HEK293 (cell line): ENCODE results near the gene THY1.

Experiments
- BCL11A ChIP-seq: fragments of 450-650 bp; formaldehyde crosslinking; IDR thresholded peaks from 2 replicates; pipeline ENCODE4 v1.5.1; 2016; ENCODE audit warnings: low read depth, missing biosample characterization, missing genetic modification characterization
- SETDB1 ChIP-seq: IDR thresholded peaks from one replicate; pipeline ENCODE4 v1.6.1; 2017; ENCODE audit warnings: mild to moderate bottlenecking, low read length, moderate library complexity, mixed read lengths; ENCODE audit not compliant: insufficient read length
- ZNF112 ChIP-seq: fragments of 450-650 bp; formaldehyde crosslinking; IDR thresholded peaks from 2 replicates; pipeline ENCODE4 v1.5.0; 2017; ENCODE audit warnings: missing biosample characterization, missing genetic modification characterization
- ZNF140 ChIP-seq: fragments of 450-650 bp; formaldehyde crosslinking; IDR thresholded peaks from 2 replicates; pipeline ENCODE4 v1.5.1; 2016; ENCODE audit warnings: missing biosample characterization, missing genetic modification characterization
- ZNF426 ChIP-seq: fragments of 450-650 bp; formaldehyde crosslinking; IDR thresholded peaks from 2 replicates; pipeline ENCODE4 v1.5.1; 2017; ENCODE audit warnings: missing biosample characterization, missing genetic modification characterization, mild to moderate bottlenecking, inconsistent platforms, moderate library complexity
- ZNF433 ChIP-seq: fragments of 450-650 bp; formaldehyde crosslinking; IDR thresholded peaks from 2 replicates; pipeline ENCODE4 v1.5.1; 2016; ENCODE audit warnings: missing biosample characterization, missing genetic modification characterization, low read depth
- TF ChIP-seq, protein P1 (sequence below): fragments of 450-650 bp; formaldehyde crosslinking; IDR thresholded peaks from 2 replicates; pipeline ENCODE4 v1.5.1; 2016; ENCODE audit warnings: missing biosample characterization, missing genetic modification characterization
- TF ChIP-seq, protein P2 (sequence below): fragments of 450-650 bp; formaldehyde crosslinking; IDR thresholded peaks from 2 replicates; pipeline ENCODE4 v1.5.1; 2016; ENCODE audit warnings: missing biosample characterization, missing genetic modification characterization, low read depth
- TF ChIP-seq, protein P3 (sequence below): fragments of 450-650 bp; formaldehyde crosslinking; IDR thresholded peaks from 2 replicates; pipeline ENCODE4 v1.5.1; 2016; ENCODE audit warnings: missing biosample characterization, missing genetic modification characterization
- TF ChIP-seq, protein P4 (sequence below): fragments of 450-650 bp; formaldehyde crosslinking; IDR thresholded peaks from 2 replicates; pipeline ENCODE4 v1.5.1; 2016; ENCODE audit warnings: missing biosample characterization, missing genetic modification characterization

DNA sequence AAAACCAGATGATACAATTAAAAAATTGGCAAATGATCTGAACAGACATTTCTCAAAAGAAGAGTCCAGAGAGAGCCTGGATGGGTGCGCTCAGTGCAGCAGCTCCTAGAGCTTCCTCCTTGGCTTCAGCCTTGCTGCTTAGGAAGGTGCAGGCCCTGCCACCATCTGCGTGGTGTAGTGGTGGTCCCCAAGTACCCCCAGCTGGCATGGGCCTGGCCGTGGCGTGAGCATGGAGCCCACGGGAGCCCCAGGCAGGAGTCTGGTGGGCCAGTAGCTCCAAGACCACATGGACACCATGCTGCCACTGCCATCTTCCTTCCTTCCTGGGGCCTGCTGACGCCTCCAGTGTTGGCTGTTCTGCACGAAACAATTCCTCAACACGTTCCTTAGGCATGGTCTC lies 20.5 kb downstream of the THY1 start:
- TF ChIP-seq, protein P1, sequence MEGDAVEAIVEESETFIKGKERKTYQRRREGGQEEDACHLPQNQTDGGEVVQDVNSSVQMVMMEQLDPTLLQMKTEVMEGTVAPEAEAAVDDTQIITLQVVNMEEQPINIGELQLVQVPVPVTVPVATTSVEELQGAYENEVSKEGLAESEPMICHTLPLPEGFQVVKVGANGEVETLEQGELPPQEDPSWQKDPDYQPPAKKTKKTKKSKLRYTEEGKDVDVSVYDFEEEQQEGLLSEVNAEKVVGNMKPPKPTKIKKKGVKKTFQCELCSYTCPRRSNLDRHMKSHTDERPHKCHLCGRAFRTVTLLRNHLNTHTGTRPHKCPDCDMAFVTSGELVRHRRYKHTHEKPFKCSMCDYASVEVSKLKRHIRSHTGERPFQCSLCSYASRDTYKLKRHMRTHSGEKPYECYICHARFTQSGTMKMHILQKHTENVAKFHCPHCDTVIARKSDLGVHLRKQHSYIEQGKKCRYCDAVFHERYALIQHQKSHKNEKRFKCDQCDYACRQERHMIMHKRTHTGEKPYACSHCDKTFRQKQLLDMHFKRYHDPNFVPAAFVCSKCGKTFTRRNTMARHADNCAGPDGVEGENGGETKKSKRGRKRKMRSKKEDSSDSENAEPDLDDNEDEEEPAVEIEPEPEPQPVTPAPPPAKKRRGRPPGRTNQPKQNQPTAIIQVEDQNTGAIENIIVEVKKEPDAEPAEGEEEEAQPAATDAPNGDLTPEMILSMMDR, result no peak
- TF ChIP-seq ZNF433, result no peak
- TF ChIP-seq, protein P2, sequence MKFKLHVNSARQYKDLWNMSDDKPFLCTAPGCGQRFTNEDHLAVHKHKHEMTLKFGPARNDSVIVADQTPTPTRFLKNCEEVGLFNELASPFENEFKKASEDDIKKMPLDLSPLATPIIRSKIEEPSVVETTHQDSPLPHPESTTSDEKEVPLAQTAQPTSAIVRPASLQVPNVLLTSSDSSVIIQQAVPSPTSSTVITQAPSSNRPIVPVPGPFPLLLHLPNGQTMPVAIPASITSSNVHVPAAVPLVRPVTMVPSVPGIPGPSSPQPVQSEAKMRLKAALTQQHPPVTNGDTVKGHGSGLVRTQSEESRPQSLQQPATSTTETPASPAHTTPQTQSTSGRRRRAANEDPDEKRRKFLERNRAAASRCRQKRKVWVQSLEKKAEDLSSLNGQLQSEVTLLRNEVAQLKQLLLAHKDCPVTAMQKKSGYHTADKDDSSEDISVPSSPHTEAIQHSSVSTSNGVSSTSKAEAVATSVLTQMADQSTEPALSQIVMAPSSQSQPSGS (tag by site-specific recombination), result no peak
- no peak for TF ChIP-seq ZNF140 (tag by site-specific recombination)
- TF ChIP-seq BCL11A, result no peak
- TF ChIP-seq ZNF426 (tag by site-specific recombination), result no peak
- no peak for TF ChIP-seq SETDB1
- TF ChIP-seq ZNF112, result no peak
- TF ChIP-seq, protein P3, sequence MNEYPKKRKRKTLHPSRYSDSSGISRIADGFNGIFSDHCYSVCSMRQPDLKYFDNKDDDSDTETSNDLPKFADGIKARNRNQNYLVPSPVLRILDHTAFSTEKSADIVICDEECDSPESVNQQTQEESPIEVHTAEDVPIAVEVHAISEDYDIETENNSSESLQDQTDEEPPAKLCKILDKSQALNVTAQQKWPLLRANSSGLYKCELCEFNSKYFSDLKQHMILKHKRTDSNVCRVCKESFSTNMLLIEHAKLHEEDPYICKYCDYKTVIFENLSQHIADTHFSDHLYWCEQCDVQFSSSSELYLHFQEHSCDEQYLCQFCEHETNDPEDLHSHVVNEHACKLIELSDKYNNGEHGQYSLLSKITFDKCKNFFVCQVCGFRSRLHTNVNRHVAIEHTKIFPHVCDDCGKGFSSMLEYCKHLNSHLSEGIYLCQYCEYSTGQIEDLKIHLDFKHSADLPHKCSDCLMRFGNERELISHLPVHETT, result no peak
- TF ChIP-seq, protein P4, sequence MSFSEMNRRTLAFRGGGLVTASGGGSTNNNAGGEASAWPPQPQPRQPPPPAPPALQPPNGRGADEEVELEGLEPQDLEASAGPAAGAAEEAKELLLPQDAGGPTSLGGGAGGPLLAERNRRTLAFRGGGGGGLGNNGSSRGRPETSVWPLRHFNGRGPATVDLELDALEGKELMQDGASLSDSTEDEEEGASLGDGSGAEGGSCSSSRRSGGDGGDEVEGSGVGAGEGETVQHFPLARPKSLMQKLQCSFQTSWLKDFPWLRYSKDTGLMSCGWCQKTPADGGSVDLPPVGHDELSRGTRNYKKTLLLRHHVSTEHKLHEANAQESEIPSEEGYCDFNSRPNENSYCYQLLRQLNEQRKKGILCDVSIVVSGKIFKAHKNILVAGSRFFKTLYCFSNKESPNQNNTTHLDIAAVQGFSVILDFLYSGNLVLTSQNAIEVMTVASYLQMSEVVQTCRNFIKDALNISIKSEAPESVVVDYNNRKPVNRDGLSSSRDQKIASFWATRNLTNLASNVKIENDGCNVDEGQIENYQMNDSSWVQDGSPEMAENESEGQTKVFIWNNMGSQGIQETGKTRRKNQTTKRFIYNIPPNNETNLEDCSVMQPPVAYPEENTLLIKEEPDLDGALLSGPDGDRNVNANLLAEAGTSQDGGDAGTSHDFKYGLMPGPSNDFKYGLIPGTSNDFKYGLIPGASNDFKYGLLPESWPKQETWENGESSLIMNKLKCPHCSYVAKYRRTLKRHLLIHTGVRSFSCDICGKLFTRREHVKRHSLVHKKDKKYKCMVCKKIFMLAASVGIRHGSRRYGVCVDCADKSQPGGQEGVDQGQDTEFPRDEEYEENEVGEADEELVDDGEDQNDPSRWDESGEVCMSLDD (tag by site-specific recombination), result no peak
